Tibial nerve (tissue), 3 donors: Measurements from ENCODE around the gene ANKS1A.

Experiments used
- CTCF ChIP-seq, 5 experiments: fragments of 200-600 bp in 3 of 5; fragments of 450-650 bp in 2 of 5; sonication (generic) in 3 of 5; IDR thresholded peaks; one replicate each; pipeline ENCODE4 v1.5.1; 2016 to 2019; ENCODE audit warnings: antibody characterized with exemption in 5 of 5, mild to moderate bottlenecking in 3 of 5, moderate library complexity in 2 of 5
- POLR2A ChIP-seq, 2 donors: fragments of 450-650 bp; IDR thresholded peaks; one replicate each; pipeline ENCODE4 v1.6.1; 2017; ENCODE audit warnings: antibody characterized with exemption in 2 of 2, mild to moderate bottlenecking in 2 of 2, moderate library complexity in 2 of 2

- TF ChIP-seq CTCF (IDR thresholded peaks at IDR 0.05): no peak
- TF ChIP-seq POLR2A (IDR thresholded peaks at IDR 0.05): no peak
These were observed 134.3 kb downstream of the ANKS1A start for GRCh38 chr6:35023091-35024000.
